Activated T-cell treated with anti-CD3 and anti-CD28 coated beads for 24 hours (primary cell): ENCODE measurements around the gene CDKN2B-AS1.
A peak's percentile ranks its signal among the peaks of the same experiment; 100 is the strongest.
"Not testable (repeated sequence)": the region's sequence is repeated elsewhere in the genome, so short reads cannot be mapped to it uniquely, and the experiment has no call there.

Experiments
- DNase-seq: peaks from one replicate; pipeline ENCODE4 v3.0.0-alpha.2; 2020; ENCODE audit warnings: low read depth

CDKN2B-AS1 gene

GRCh38 chr9:21994556-21995005, at the start of gene CDKN2B-AS1:
Gene CDKN2B-AS1, plus strand, starts transcription at chr9:21994791.
- DNase-seq = no peak

GRCh38 chr9:21945606-21946005, 49.0 kb upstream of the CDKN2B-AS1 start:
- no peak for DNase-seq

GRCh38 chr9:21958833-21959232, 35.8 kb upstream of the CDKN2B-AS1 start:
- no peak for DNase-seq

GRCh38 chr9:21959268-21959667, 35.3 kb upstream of the CDKN2B-AS1 start:
- not testable (repeated sequence) for DNase-seq

GRCh38 chr9:21961569-21961968, 33.0 kb upstream of the CDKN2B-AS1 start:
- no peak for DNase-seq

- DNase-seq = peak; percentile 35
Observed at GRCh38 chr9:21964925-21965385, 29.6 kb upstream of the CDKN2B-AS1 start.

GRCh38 chr9:21965401-21965951, 29.1 kb upstream of the CDKN2B-AS1 start:
- DNase-seq = peak; percentile 16

- DNase-seq = no peak
Observed at GRCh38 chr9:21966140-21966851, 28.3 kb upstream of the CDKN2B-AS1 start.

GRCh38 chr9:21967169-21967568, 27.4 kb upstream of the CDKN2B-AS1 start:
- DNase-seq = no peak

- no peak for DNase-seq
Observed at GRCh38 chr9:21967702-21968101, 26.9 kb upstream of the CDKN2B-AS1 start.

- DNase-seq = no peak
Observed at GRCh38 chr9:21968331-21969010, 26.1 kb upstream of the CDKN2B-AS1 start.

- no peak for DNase-seq
Observed at GRCh38 chr9:21969011-21969940, 25.3 kb upstream of the CDKN2B-AS1 start.

- no peak for DNase-seq
Observed at GRCh38 chr9:21969951-21970799, 24.4 kb upstream of the CDKN2B-AS1 start.

GRCh38 chr9:21970800-21971640, 23.6 kb upstream of the CDKN2B-AS1 start:
- DNase-seq = no peak

GRCh38 chr9:21972361-21972760, 22.2 kb upstream of the CDKN2B-AS1 start:
- DNase-seq = no peak

GRCh38 chr9:21974343-21974721, 20.3 kb upstream of the CDKN2B-AS1 start:
- DNase-seq = no peak

GRCh38 chr9:21974722-21975409, 19.7 kb upstream of the CDKN2B-AS1 start:
- DNase-seq = no peak

GRCh38 chr9:21976334-21976875, 18.2 kb upstream of the CDKN2B-AS1 start:
- no peak for DNase-seq

- no peak for DNase-seq
Observed at GRCh38 chr9:21982391-21982790, 12.2 kb upstream of the CDKN2B-AS1 start.
